HG03064 (cell line): ENCODE results near the gene WWC1.
A peak's percentile ranks its signal among the peaks of the same experiment; 100 is the strongest.

Experiments
- ATAC-seq: cut with Tn5 transposase; IDR thresholded peaks from one replicate; pipeline ENCODE4 v1.9.1; 2021; ENCODE audit warnings: low read depth; ENCODE audit not compliant: unreplicated experiment

The WWC1 gene

GRCh38 chr5:168291342-168291963 lies at the start of gene WWC1:
WWC1 (plus strand) TSS chr5:168291645; CDS start chr5:168292153, 508 bp downstream.
- peak; percentile 83 for ATAC-seq

GRCh38 chr5:168244838-168245559 lies 46.4 kb upstream of the WWC1 start:
- ATAC-seq, result no peak

- ATAC-seq, result no peak
Observed at GRCh38 chr5:168249923-168250322, 41.5 kb upstream of the WWC1 start.

GRCh38 chr5:168251259-168251658 lies 40.2 kb upstream of the WWC1 start:
- no peak for ATAC-seq

GRCh38 chr5:168254013-168254693 lies 37.3 kb upstream of the WWC1 start:
- ATAC-seq, result no peak

GRCh38 chr5:168260353-168261226 lies 30.9 kb upstream of the WWC1 start:
- no peak for ATAC-seq

GRCh38 chr5:168261227-168261571 lies 30.2 kb upstream of the WWC1 start:
- ATAC-seq, result no peak

- no peak for ATAC-seq
Observed at GRCh38 chr5:168262042-168262743, 29.3 kb upstream of the WWC1 start.

GRCh38 chr5:168263121-168263520 lies 28.3 kb upstream of the WWC1 start:
- ATAC-seq, result no peak

- no peak for ATAC-seq
Observed at GRCh38 chr5:168266016-168266415, 25.4 kb upstream of the WWC1 start.

GRCh38 chr5:168268949-168269936 lies 22.2 kb upstream of the WWC1 start:
- peak; percentile 83 for ATAC-seq

- no peak for ATAC-seq
Observed at GRCh38 chr5:168269937-168270330, 21.5 kb upstream of the WWC1 start.

- ATAC-seq, result no peak
Observed at GRCh38 chr5:168270476-168270875, 21.0 kb upstream of the WWC1 start.

GRCh38 chr5:168273056-168273980 lies 18.1 kb upstream of the WWC1 start:
- ATAC-seq, result no peak

- ATAC-seq, result no peak
Observed at GRCh38 chr5:168274406-168274805, 17.0 kb upstream of the WWC1 start.

GRCh38 chr5:168275940-168276339 lies 15.5 kb upstream of the WWC1 start:
- ATAC-seq, result no peak

GRCh38 chr5:168282120-168282519 lies 9.3 kb upstream of the WWC1 start:
- ATAC-seq, result no peak

GRCh38 chr5:168284809-168285208 lies 6.6 kb upstream of the WWC1 start:
- no peak for ATAC-seq
